ENCODE measurements around the gene TTK.
"Not testable (repeated sequence)": the region's sequence is repeated elsewhere in the genome, so short reads cannot be mapped to it uniquely, and the experiment has no call there.

Gene TTK

GRCh38 chr6:80015839-80016435 is 11.5 kb downstream of the TTK start:
- no peak for DNase-seq
- intact Hi-C loops (cut with DNase I): no loop called here

- no peak for DNase-seq
- intact Hi-C loops (cut with DNase I): no loop called here
Measured at GRCh38 chr6:80020381-80021120, 16.1 kb downstream of the TTK start.

DNA sequence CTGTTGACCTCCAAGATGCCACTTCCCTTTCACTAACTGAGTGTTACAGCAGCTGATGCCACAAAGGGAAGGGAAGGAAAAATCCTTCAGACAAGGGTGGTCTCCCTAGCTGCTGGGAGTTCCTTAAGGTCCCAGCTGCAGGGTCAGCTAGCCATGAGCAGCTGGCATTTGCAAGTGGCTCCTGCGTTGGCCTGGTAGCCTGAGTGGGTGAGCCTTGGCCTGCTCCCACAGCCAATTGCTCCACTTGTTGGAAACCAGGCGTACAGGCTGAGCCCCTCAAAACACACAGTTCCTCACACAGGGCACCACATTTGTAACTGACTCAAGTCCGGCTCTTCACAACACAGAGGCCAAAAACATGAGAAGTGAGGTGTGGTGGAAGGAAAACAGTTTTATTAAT is 16.7 kb downstream of the TTK start:
- intact Hi-C loops (cut with DNase I): no loop called here
- no peak for DNase-seq

GRCh38 chr6:80021591-80021990 is 17.1 kb downstream of the TTK start:
- no peak for DNase-seq
- intact Hi-C loops (cut with DNase I): no loop called here

- intact Hi-C loops (cut with DNase I): no loop called here
- DNase-seq: no peak
Measured at GRCh38 chr6:80022803-80023202, 18.4 kb downstream of the TTK start.

DNA sequence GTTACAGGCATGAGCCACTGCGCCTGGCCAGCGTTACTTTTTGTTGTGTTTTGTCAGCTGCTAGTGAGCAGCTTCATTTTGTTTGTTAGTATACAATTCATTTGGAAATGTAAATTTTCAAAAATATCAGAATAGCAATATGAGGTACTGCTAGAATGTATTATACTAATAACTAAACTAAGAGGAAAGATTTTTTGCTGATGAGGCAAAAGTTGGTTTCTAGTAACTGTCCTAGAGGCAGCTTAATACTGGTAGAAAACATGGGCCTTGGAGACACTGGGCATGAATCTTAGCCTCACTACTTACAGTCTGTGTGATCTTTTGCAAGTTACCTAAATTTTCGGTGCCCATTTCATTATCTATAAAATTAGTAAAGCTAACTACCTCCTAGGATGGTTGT is 24.1 kb downstream of the TTK start:
- intact Hi-C loops (cut with DNase I): no loop called here
- no peak for DNase-seq

GRCh38 chr6:80029470-80029869 is 25.0 kb downstream of the TTK start:
- intact Hi-C loops (cut with DNase I): no loop called here
- no peak for DNase-seq

GRCh38 chr6:80048220-80048619 is 43.8 kb downstream of the TTK start:
- intact Hi-C loops (cut with DNase I); DNase-seq: not testable (repeated sequence)

DNA sequence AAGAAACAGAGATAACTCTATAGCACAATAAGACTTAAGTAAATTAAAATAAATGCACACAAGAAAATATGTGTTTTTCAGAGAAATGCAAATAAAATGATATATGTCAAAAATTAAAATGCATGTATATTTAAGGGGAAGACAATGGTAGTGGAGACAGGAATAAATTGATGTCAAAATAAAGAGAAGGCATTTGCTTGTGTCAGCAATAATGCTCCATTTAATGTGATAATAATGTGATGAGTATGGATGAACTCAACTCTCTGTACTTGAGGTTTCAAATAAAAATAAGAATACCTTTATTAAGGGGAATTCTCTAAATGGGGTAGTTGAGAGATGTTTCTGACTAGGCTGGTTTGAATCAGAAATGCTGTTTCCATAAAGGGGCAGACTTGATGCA is 56.3 kb downstream of the TTK start:
- DNase-seq: no peak
- intact Hi-C loops (cut with DNase I): no loop called here

- DNase-seq; intact Hi-C loops (cut with DNase I): not testable (repeated sequence)
Measured at GRCh38 chr6:80068146-80068545, 63.7 kb downstream of the TTK start.

GRCh38 chr6:80070431-80070830 is 66.0 kb downstream of the TTK start:
- intact Hi-C loops (cut with DNase I); DNase-seq: not testable (repeated sequence)

DNA sequence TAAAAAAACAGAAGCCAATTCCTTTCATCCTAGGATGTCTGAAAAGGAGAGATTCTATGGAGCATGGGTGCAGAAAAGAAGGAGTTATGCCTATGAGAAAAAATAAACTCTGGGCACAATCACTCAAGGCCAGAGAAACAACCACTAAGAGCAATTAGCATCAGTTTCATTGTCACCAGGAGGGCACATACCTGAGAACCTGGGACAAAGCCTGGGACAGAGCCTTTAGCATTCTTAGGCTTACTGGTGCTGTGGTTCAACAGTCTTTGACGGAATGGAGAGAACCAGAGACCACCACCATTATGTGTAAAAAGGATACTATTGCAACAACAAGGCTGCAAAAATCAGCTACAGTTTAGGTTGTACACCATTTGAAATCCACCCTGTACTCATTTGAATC is 72.6 kb downstream of the TTK start:
- intact Hi-C loops (cut with DNase I): no loop called here
- DNase-seq: no peak

- no peak for DNase-seq
- intact Hi-C loops (cut with DNase I): no loop called here
Measured at GRCh38 chr6:80088637-80089036, 84.2 kb downstream of the TTK start.

DNA sequence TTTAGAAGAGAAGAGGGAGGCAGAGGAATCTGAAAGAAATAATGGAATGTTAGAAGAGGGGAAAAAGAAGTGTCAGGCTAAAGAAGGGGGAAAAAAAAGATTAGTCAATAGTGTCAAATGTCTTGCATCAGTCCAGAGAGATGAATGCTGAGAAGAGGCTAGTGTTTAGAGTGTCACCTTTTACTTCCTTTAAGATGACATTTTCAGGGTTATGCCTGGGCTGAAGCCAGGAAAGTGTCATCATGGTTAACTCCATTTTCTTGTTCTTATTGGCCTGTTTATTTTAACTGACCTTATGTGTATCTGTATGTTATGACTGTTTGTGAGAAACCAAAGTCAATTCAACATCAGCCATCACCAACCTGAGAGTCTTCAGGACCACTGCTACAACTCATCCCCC is 87.1 kb downstream of the TTK start:
- intact Hi-C loops (cut with DNase I): no loop called here
- DNase-seq: no peak

Measured in head of caudate nucleus (tissue), 42 donors.